HepG2 (cell line): Measurements from ENCODE around the gene RHOBTB1. TPM values are rescaled to one million over a fixed set of nuclear protein-coding genes. Genes with fewer than 3 reads are reported as not detected.

Experiments used
- ARNT ChIP-seq: fragments of 450-650 bp; IDR thresholded peaks from 2 replicates; pipeline ENCODE4 v1.6.1; 2017
- ERF ChIP-seq: IDR thresholded peaks from 2 replicates; pipeline ENCODE4 v1.6.1; 2018; ENCODE audit warnings: missing biosample characterization, missing genetic modification reagents
- HOMEZ ChIP-seq: IDR thresholded peaks from 2 replicates; pipeline ENCODE4 v1.6.1; 2016; ENCODE audit warnings: low read depth
- LBX2 ChIP-seq: sonication (generic); formaldehyde crosslinking; IDR thresholded peaks from 2 replicates; pipeline ENCODE4 v1.5.0; 2020; ENCODE audit warnings: missing genetic modification reagents, mild to moderate bottlenecking, borderline replicate concordance
- NFATC3 ChIP-seq: sonication (generic); formaldehyde crosslinking; IDR thresholded peaks from 2 replicates; pipeline ENCODE4 v1.5.1; 2020; ENCODE audit warnings: mild to moderate bottlenecking, missing genetic modification reagents
- PAXIP1 ChIP-seq: sonication (generic); formaldehyde crosslinking; conservative IDR thresholded peaks from 2 replicates; pipeline ENCODE4 v1.4.0; 2020; ENCODE audit warnings: mild to moderate bottlenecking, missing genetic modification reagents, moderate library complexity
- RBAK ChIP-seq: sonication (generic); formaldehyde crosslinking; IDR thresholded peaks from 2 replicates; pipeline ENCODE4 v1.5.1; 2020; ENCODE audit warnings: mild to moderate bottlenecking, missing genetic modification reagents
- REPIN1 ChIP-seq: sonication (generic); formaldehyde crosslinking; IDR thresholded peaks from 2 replicates; pipeline ENCODE4 v1.8.0; 2022; ENCODE audit warnings: missing genetic modification reagents, low read depth, mild to moderate bottlenecking, borderline replicate concordance
- TMF1 ChIP-seq: sonication (generic); formaldehyde crosslinking; IDR thresholded peaks from 2 replicates; pipeline ENCODE4 v1.8.1; 2022; ENCODE audit warnings: low read depth, missing genetic modification reagents
- ZKSCAN8 ChIP-seq: IDR thresholded peaks from 2 replicates; pipeline ENCODE4 v1.6.1; 2016; ENCODE audit warnings: borderline replicate concordance, missing genetic modification reagents, missing compliant biosample characterization
- ZNF207 ChIP-seq: fragments of 450-650 bp; IDR thresholded peaks from 2 replicates; pipeline ENCODE4 v1.6.1; 2016; ENCODE audit warnings: antibody characterized with exemption, borderline replicate concordance
- ZNF224 ChIP-seq: sonication (generic); formaldehyde crosslinking; IDR thresholded peaks from 2 replicates; pipeline ENCODE4 v1.5.0; 2020; ENCODE audit warnings: mild to moderate bottlenecking, missing genetic modification reagents
- ZNF746 ChIP-seq: sonication (generic); formaldehyde crosslinking; IDR thresholded peaks from 2 replicates; pipeline ENCODE4 v1.8.0; 2022; ENCODE audit warnings: mild to moderate bottlenecking, missing genetic modification reagents
- ZSCAN30 ChIP-seq: sonication (generic); formaldehyde crosslinking; IDR thresholded peaks from 2 replicates; pipeline ENCODE4 v1.5.0; 2020; ENCODE audit warnings: mild to moderate bottlenecking, missing genetic modification reagents
- polyA plus RNA-seq, 8 experiments: library from polyadenylated mRNA; depleted of rRNA in 3 of 8; stranded (reverse) in 7 of 8; unstranded in 1 of 8; fragments of >200 nt; fragmentation: Illumina TruSeq in 4 of 8; extraction: Trizol in 4 of 8; gene quantifications; 2 replicates each; pipeline versions ENCODE4 v1.2.1 to v1.2.3, GENCODE V29; 2011 to 2016; ENCODE audit warnings: low read depth in 4 of 8, missing spikeins in 1 of 8, mixed read lengths in 1 of 8; ENCODE audit not compliant: insufficient read depth in 1 of 8
- total RNA-seq, 5 experiments: library from RNA; depleted of rRNA; stranded (reverse); fragments of >200 nt; fragmentation: Illumina TruSeq; extraction: Trizol; gene quantifications; 2 replicates each; pipeline ENCODE4 v1.2.3, GENCODE V29; 2016; ENCODE audit warnings: low read depth in 1 of 5
- TF ChIP-seq, protein P1 (sequence below): IDR thresholded peaks from 2 replicates; pipeline ENCODE4 v1.6.1; 2012; ENCODE audit warnings: low read depth, low read length, improper control_type of control experiment
- TF ChIP-seq, protein P2 (sequence below), 2 experiments: sonication (generic) in 1 of 2; formaldehyde crosslinking in 1 of 2; IDR thresholded peaks; 2 replicates each; pipeline versions ENCODE4 v1.4.0 to v1.6.1; 2018 to 2020; ENCODE audit warnings: missing genetic modification reagents in 2 of 2, borderline replicate concordance in 1 of 2, low read depth in 1 of 2, mild to moderate bottlenecking in 1 of 2, missing biosample characterization in 1 of 2
- TF ChIP-seq, protein P3 (sequence below): sonication (generic); formaldehyde crosslinking; IDR thresholded peaks from 2 replicates; pipeline ENCODE4 v1.4.0; 2020; ENCODE audit warnings: missing genetic modification reagents, borderline replicate concordance

The RHOBTB1 gene
- total and polyA plus RNA-seq, 2 of the 13 experiments (the other 11 are each of a cell fraction or from before 2014, with no cell fraction given), result 18.8 to 59.5 TPM

DNA sequence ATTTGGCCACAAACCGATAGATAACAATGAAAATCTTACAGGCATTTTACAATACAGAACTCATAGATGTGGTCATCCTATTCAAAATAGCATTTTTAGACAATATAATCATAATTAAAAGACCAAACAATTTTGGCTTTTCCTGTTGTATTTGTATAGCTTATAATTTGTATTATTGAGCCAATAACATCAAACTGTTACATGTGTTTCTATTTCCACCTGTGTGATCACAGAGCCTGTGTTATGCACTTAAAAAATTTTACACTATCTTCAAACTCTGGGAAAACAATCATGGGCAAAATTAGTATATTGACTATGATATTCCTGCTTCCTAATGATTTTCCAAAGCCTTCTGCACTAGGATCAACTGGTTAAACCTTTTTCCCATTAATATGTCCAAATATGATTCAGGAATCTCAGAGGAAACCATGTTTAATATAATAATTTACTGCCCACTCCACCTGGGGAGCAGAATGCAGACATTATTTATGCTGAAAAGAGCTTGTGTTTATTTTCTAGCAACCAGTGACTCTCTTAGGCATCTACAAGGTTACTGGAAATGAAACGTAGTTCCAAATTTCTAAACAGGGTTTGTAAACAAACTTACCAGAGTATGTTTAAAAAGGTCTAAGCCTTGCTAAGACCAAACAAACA, 1.7 kb downstream of the RHOBTB1 start (continued):
- TF ChIP-seq, protein P1, sequence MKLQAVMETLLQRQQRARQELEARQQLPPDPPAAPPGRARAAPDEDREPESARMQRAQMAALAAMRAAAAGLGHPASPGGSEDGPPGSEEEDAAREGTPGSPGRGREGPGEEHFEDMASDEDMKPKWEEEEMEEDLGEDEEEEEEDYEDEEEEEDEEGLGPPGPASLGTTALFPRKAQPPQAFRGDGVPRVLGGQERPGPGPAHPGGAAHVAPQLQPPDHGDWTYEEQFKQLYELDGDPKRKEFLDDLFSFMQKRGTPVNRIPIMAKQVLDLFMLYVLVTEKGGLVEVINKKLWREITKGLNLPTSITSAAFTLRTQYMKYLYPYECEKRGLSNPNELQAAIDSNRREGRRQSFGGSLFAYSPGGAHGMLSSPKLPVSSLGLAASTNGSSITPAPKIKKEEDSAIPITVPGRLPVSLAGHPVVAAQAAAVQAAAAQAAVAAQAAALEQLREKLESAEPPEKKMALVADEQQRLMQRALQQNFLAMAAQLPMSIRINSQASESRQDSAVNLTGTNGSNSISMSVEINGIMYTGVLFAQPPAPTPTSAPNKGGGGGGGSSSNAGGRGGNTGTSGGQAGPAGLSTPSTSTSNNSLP, result no peak
- TF ChIP-seq, protein P2, sequence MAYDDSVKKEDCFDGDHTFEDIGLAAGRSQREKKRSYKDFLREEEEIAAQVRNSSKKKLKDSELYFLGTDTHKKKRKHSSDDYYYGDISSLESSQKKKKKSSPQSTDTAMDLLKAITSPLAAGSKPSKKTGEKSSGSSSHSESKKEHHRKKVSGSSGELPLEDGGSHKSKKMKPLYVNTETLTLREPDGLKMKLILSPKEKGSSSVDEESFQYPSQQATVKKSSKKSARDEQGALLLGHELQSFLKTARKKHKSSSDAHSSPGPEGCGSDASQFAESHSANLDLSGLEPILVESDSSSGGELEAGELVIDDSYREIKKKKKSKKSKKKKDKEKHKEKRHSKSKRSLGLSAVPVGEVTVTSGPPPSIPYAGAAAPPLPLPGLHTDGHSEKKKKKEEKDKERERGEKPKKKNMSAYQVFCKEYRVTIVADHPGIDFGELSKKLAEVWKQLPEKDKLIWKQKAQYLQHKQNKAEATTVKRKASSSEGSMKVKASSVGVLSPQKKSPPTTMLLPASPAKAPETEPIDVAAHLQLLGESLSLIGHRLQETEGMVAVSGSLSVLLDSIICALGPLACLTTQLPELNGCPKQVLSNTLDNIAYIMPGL (CRISPR knock-in tag; IDR thresholded peaks at IDR 0.05; ENCODE audit: borderline replicate concordance in 1 of 2, low read depth in 1 of 2), result no peak
- TF ChIP-seq LBX2 (CRISPR knock-in tag) (no peak), ZNF746 (CRISPR knock-in tag) (no peak), ERF (CRISPR knock-in tag) (0 out of 2 replicates have a peak, but pooled peaks have one; percentile 9), ZSCAN30 (CRISPR knock-in tag) (no peak), ZKSCAN8 (CRISPR knock-in tag) (no peak), ARNT (no peak), TMF1 (CRISPR knock-in tag) (no peak), ZNF224 (CRISPR knock-in tag) (no peak), PAXIP1 (CRISPR knock-in tag) (0 out of 2 replicates have a peak, but pooled peaks have one; percentile 38), REPIN1 (CRISPR knock-in tag) (no peak), NFATC3 (CRISPR knock-in tag) (no peak), ZNF207 (no peak), RBAK (CRISPR knock-in tag) (no peak), HOMEZ (peak; percentile 13; the same call in 1 of the 2 replicates)
- TF ChIP-seq, protein P3, sequence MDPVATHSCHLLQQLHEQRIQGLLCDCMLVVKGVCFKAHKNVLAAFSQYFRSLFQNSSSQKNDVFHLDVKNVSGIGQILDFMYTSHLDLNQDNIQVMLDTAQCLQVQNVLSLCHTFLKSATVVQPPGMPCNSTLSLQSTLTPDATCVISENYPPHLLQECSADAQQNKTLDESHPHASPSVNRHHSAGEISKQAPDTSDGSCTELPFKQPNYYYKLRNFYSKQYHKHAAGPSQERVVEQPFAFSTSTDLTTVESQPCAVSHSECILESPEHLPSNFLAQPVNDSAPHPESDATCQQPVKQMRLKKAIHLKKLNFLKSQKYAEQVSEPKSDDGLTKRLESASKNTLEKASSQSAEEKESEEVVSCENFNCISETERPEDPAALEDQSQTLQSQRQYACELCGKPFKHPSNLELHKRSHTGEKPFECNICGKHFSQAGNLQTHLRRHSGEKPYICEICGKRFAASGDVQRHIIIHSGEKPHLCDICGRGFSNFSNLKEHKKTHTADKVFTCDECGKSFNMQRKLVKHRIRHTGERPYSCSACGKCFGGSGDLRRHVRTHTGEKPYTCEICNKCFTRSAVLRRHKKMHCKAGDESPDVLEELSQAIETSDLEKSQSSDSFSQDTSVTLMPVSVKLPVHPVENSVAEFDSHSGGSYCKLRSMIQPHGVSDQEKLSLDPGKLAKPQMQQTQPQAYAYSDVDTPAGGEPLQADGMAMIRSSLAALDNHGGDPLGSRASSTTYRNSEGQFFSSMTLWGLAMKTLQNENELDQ (CRISPR knock-in tag), result no peak
